HG02678 (cell line): ENCODE data around the gene COL26A1.
"Not testable (repeated sequence)": the region's sequence is repeated elsewhere in the genome, so short reads cannot be mapped to it uniquely, and the experiment has no call there.

ENCODE experiments used
- ATAC-seq: cut with Tn5 transposase; IDR thresholded peaks from one replicate; pipeline ENCODE4 v1.9.1; 2021; ENCODE audit warnings: mild to moderate bottlenecking, moderate library complexity; ENCODE audit not compliant: unreplicated experiment

COL26A1 gene

DNA sequence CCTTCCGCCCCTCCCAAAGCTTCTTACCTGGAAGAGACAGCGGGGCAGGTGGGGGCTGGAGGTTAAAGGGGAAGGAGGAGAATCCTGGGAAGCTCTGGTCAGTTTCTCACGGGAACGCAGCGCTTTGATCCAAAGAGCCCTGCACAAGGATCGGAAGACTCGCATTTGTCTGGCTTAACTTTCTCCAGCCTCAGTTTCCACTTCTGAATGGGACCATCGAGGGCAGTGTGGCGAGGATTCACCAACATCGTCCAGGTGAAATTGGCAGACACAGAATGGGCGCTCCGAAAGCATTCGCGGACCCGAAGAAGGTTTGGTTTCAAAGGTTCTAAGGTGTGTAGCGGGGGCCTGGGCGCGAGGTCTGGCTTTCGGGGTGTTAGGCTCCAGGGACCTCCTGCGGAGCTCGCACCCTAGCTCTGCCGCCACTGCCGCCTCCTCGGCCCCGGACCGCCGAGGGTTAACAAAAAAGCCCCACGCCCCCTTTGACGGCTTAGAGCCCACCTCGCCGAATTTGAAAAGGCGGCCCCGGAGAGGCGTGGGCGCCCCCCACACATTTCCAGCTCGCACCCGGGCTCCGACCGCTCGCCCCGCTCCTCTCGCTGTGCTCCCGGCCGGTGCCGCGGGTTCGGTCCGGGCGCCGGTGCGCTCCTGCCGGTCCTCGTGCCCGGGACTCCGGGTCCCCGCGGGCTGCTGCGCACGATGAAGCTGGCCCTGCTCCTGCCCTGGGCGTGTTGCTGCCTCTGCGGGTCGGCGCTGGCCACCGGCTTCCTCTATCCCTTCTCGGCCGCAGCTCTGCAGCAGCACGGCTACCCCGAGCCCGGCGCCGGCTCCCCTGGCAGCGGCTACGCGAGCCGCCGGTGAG lies at the start of gene COL26A1:
COL26A1 (plus strand) TSS at position 542 of the 862 bp plus-strand sequence; CDS start at position 700, 158 bp downstream.
- no peak for ATAC-seq

DNA sequence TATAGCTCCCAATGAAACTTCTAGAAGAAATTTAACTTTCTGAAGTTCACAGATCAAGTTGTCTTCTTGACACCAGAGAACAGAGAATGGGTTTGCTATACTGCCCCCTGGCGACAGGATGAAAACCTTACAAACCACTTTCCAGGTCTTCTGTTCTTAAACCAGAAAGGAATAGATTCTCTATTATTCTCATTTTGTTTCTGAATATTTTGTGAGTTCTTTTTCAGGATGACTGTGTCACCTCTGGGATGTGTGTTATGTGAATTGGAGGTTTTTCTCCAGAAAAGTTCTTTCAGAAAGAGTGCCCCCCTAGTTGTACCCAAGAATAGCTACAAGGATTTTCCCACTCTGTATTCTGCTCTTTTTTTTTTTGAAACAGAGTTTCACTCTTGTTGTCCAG lies 47.3 kb upstream of the COL26A1 start:
- ATAC-seq: no peak

DNA sequence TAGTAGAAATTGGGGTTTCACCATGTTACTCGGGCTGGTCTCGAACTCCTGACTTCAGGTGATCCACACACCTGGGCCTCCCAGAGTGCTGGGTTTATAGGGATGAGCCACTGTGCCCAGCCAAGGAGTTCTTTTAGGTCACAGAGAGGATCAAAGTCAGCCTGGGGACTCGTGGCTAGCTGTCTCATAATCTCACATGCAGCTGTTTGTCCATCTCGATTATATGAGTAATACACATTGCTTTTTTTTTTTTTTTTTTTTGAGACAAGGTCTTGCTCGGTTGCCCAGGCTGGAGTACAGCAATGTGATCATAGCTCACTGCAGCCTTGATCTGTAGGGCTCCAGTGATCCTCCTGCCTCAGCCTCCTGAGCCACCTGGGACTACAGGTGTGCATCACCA lies 43.3 kb upstream of the COL26A1 start:
- no peak for ATAC-seq

DNA sequence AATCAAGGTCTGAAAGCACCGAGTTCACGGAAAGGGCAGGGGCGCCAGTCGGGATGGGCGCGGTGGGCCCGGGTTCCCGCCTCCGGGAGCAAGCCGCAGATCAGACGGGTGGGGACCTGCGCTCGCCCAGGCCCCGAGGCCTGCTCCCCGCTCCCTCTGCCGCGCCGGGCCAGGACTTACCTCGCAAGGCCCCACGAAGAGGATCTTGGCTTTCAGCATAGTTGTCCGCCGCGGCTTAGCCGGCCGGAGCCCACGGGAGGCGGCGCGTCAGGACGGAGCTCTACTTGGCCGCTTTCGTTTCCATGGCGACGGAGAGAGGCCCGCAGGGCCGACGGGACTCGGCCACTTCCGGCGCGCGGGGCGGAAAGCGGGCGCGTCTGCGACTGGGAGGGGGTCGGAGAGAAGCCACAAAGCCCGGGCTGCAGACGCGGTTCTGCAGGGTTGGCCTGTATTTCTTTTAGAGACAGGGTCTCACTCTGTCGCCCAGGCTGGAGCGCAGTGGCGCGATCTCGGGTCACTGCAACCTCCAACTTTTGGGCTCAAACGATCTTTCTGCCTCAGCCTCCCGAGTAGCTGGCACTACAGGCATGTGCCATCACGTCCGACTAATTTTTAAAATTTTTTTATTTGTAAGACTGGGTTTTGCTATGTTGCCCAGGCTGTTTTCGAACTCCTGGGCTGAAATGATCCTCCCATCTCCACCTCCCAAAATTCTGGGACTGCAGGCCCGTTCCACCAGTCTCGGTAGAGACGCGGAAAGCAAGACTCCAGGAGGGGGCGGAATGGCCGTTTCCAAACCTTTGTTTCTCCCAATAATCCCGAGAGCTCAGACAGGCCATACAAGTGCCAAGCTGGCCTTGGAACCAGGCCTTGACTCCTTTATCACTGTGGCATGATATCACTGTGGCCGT lies 40.9 kb upstream of the COL26A1 start, which contains the start of gene IFT22:
IFT22 (minus strand) TSS at position 322 of the 911 bp plus-strand sequence; CDS start at position 219, 103 bp downstream.
- peak; percentile 99 for ATAC-seq

DNA sequence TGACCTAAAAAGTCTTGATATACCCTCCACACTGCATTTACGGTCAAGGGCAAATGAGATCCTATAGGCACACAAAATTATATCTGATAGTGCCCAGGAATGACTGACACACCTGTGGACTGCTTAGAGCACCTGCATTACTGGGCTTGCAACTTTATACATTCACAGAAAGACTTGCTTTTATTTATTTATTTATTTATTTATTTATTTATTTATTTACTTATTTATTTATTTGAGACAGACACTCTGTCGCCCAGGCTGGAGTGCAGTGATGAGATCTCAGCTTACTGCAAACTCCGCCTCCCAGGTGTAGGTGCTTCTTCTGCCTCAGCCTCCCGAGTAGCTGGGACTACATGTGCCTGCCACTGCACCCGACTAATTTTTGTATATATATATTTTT lies 34.5 kb upstream of the COL26A1 start:
- no peak for ATAC-seq

GRCh38 chr7:101330011-101330484 lies 32.6 kb upstream of the COL26A1 start:
- no peak for ATAC-seq

DNA sequence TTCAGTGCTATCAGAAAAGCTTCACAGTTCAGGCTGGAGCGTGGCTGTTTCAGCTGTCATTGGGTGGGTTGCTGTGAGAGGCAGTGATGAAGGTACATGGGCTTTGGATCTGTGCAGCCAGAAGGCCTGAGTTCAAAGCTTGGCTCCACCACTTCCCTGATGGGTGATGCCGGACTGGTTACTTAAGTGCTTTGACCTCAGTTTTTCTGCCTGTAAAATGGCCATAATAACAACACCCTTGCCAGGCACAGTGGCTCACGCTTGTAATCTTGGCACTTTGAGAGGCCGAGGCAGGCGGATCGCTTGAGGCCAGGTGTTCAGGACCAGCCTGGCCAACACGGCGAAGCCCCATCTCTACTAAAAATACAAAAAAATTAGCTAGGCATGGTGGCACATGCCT lies 30.6 kb upstream of the COL26A1 start:
- no peak for ATAC-seq

DNA sequence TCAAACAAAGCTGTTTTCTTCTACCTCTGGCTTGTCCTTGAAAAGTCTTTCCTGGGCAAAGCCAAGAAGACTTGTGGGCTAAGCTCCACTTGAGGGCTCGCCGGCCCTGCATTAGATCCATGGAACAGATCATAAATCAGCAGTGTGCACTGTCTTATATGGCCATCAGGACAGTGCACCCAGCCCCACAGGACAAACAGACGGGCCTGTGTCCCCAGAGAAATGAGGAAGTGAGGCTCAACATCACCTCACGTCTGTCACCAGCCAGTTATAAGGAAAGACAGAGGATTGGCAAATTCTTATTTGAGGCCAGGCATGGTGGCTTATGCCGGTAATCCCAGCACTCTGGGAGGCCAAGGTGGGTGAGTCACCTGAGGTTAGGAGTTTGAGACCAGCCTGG lies 28.8 kb upstream of the COL26A1 start:
- no peak for ATAC-seq

DNA sequence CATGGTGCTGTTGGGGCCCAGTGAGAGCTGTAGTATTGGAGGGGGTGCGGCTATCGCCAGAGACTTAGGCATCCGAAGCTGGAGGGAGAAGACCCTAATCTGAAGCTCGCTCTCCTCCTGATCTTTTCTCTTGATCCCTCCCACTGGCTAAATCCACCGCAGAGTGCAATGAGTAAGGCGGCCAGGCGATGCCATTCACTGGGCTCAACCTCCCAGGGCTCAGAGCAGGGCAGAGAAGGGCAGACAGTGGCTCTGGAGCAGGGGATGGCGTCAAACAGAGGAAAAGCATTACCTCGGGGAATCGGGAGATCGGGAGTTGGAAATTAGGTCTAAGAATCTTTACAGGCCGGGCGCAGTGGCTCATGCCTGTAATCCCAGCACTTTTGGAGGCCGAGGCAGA lies 22.3 kb upstream of the COL26A1 start:
- no peak for ATAC-seq

DNA sequence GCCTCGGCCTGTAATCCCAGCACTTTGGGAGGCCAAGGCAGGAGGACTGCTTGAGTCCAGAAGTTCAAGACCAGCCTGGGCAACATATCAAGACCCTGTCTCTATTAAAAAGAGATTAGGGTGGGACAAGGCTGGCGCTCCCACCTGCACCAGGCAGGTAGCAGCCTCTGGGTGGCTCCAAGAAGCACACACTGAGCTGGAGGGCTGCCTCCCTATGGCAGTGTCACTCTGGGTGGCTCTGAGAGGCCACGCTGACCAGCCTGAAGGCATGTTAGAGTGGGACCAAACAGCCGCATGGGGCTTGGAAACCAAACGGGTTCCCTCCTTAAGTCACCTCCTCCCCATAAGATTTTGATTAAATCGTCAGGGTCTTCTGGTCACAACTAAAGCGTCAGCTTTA lies 19.8 kb upstream of the COL26A1 start:
- no peak for ATAC-seq

DNA sequence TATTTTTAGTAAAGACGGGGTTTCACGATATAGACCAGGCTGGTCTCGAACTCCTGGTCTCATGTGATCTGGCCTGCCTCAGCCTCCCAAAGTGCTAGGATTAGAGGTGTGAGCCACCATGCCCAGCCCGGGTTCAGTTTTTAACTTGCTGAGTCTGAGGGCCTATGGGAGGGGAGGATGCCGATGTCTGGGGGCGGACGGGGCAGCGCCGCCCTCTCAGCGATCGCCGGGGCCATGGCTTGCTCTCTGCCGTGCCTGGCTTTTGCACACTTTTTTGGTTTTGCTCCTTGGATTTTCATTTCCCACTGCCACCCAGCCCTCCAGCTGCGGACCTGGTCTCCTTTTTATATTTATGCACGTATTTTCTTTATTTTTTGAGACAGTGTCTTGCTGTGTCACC lies 15.2 kb upstream of the COL26A1 start:
- ATAC-seq: no peak

- ATAC-seq: not testable (repeated sequence)
Observed at GRCh38 chr7:101348456-101349067, 14.1 kb upstream of the COL26A1 start.

GRCh38 chr7:101349300-101349699 lies 13.4 kb upstream of the COL26A1 start:
- not testable (repeated sequence) for ATAC-seq

DNA sequence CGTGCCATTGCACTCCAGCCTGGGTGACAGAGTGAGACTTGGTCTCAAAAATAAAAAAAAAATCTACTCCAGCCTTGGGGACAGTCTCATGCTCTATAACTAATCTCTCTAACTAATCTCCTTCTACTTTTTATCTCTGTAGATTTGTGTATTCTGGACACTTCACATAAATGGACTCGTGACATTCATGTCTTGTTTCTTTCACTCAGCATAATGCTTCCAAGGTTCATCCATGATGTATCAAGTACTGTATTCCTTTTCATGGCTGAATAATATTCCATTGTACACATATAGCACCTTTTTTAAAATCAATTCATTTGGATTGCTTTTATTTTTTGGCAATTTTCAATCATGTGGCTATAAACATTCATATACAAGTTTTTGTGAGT lies 9.8 kb upstream of the COL26A1 start:
- no peak for ATAC-seq

- ATAC-seq: no peak
Observed at GRCh38 chr7:101357433-101357832, 5.2 kb upstream of the COL26A1 start.

DNA sequence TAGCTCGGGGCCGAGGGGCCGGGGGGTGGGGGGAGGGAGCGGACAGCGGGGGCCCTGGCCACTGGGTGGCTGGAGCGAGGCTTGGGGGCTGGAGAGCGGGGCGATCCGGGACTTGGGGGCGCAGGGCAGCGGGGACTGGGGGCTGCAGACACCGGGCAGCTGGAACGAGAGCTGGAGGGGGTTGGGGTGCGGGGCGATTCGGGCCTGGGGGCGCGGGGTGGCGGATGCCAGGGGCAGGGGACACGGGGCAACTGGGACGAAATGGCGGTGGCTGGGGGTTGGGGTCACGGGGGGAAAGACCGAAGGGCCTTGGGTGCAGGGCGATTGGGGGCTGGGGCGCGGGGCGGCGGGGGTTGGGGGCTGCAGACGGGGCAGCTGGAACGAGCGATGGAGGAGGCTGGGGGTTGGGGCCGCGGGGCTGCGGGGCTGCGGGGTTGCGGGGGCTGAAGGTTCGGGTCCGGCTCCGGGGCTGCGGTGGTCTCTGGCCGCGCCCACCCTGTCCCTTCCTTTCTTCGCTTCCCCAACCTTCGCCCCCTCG lies 590 bp downstream of the COL26A1 start:
- no peak for ATAC-seq

DNA sequence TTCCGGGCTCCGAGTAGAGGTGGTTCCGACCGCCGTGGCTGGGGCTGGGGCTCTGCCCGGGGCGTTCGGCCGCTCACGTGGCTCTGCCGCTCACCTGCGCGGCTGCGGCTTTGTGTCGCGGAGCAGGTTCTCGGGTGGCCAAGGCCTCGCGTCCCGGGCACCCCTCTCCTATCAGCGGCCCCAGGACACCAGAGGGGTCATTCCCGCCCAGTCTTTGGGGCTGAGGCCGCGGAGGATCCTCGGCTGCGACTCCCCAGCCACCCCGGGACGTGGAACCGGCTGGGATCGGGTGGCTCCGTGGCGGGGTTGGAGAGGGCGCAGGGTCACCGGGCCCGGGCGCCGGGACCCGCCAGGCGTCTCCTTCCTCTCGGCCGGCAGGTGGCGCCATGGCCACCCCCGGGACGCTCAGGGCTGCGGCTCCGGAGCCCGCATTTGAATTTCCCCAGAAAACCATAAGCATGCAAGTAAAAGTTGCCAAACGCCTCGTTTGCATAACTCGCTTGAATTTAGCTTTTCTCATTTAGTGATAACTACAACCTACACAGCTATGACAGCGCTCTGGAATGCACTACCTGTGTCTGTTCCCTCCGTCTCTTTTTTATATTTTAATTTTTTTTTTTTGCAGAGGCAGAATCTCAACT lies 1.2 kb downstream of the COL26A1 start:
- peak; percentile 70 for ATAC-seq

- no peak for ATAC-seq
Observed at GRCh38 chr7:101365956-101366355, 3.3 kb downstream of the COL26A1 start.

- ATAC-seq: no peak
Observed at GRCh38 chr7:101367676-101368075, 5.0 kb downstream of the COL26A1 start.

DNA sequence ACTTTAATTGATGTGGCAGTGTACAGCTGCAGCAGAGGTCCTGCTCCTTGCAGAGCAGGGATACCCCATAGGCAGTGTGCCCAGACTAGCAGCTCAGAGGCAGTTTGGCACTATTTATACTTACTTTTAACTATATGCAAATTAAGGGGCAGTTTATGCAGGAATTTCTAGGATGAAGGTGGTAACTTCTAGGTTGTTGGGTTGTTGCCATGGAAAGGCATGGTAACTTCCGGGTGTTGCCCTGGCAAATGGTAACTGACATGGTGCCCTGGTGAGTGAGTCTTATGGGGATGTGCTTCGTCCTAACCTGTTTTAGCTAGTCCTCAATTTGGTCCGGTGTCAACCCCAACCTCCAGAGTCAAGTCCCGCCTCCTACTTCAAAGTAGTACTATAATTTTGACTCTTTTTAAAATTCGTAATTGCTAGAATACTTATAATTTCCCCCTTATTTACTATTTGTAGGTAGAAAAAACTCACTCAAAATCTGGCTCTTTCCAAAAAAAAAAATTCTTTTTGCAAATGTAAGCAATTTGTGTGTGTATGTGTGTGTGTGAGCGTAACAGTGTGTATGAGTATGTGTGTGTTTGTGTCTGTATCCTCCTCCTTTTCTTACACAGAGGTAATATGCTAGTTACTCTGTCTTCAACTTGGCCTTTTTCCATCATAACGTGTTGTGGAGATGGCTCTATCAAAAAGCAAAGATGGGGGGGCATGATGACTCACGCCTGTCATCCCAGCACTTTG lies 5.9 kb downstream of the COL26A1 start:
- ATAC-seq: no peak
